Islet of Langerhans (tissue), 1 donor: ENCODE measurements around the gene MEOX1.
"Not testable (repeated sequence)": the region's sequence is repeated elsewhere in the genome, so short reads cannot be mapped to it uniquely, and the experiment has no call there.

Source experiments
- FAIRE-seq: peaks from one replicate; lab custom pipeline; 2011; peaks lifted over from hg19 to GRCh38; lab: Jason Lieb, UNC

MEOX1 gene

DNA sequence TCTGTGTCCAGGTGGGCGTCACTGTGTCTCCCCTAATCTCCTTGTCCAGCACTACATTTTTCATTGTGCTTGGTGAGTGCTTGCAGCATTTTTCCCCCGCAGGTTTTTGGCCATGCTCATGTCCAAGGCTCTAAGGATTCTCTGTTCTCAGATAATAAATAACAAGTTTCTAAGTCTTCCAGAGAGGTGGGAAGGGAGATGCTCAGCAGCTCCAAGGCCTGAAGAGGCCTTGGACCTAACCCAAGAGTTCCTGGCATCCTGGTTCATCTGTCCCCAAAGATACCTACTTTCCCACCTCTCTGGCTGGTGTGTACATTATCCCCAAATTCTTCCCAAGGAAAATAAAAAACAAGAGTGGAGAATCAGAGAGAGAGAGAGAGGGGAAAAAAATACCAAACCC, 45.3 kb downstream of the MEOX1 start:
- no peak for FAIRE-seq

DNA sequence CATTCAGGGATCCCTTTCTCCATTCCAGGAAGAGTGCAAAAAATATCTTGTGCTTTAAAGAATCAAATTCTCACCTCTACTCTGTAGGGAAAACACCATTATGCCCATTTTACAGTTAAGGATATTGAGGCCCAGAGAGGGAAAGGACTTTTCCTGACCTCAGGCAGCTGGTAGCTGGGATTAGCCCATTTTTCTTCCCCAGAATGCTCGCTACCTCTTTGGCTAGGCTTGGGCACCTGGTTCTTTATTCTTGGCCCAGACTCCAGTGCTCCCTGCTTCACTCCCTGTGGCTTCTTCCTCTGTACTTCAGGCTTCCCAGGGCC, 45.7 kb downstream of the MEOX1 start:
- FAIRE-seq, result no peak

DNA sequence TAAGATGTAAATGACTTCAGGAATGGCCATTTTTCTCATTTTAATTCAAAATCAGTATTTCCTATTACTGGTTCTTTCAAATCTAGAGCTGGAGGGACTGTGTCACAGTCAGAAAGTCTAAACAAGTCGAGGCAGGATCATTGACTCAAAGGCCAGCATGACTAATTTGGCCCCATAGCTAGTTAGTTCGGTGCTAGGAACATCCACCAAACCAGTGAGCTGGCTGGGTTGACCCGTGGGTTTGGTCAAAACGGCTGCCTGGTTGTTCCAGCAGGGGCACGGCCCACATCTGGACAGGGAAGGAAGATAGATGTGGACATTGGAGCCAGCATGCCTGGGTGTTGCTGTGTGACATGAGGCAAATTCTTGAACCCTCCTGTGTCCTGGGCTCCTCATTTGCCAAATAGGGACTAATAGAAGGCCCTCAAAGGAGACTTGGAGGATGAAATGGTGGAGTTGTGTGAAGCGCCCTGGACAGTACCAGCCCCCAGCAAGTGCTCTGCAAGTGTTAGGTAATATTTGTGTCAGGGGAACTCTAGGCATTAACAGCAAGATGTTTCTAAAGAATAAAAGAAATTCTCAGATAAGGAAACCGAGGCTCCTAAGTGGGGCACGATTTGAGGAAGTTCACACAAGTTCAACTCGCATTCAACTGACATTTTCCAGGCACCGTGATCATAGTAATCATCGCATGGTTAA, 46.2 kb downstream of the MEOX1 start:
- FAIRE-seq, result no peak

DNA sequence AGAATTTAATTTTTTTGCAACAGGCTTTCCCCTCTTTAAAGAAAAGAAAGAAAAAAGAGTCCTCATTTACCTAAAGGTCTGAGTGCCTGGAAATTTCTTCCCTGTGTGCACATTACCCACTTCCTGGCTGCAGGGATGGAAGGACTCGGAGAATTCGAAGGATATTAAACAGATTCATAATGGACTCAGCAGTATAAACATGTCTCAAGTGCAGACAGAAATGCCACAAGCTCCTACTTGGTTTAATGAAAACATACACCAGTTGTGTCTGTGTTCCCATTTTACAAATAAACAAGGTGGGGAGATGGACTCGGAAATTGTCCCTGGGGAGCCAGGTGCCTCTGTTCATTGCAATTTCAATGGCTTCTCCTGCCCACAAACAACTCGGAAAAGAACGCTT, 47.2 kb downstream of the MEOX1 start:
- FAIRE-seq, result no peak

DNA sequence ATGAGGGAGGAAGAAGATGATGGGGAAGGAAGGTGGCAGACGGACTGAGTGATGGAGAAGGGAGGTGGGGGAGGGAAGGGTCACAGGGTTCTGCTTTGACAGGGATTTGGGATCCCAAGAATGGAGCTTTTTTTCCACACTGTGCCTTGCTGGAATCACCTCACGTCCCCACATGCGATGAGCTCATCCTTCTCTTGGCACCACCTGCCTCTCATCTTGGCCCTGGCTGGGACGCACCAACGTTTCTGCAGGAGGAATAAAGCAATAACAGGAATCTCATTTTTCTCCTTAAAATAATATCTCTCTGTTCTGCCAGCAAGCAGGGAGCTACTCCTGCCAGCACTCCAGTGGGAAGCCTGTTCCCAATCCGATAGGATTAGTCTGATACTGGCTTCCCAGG, 47.8 kb downstream of the MEOX1 start:
- FAIRE-seq, result no peak

DNA sequence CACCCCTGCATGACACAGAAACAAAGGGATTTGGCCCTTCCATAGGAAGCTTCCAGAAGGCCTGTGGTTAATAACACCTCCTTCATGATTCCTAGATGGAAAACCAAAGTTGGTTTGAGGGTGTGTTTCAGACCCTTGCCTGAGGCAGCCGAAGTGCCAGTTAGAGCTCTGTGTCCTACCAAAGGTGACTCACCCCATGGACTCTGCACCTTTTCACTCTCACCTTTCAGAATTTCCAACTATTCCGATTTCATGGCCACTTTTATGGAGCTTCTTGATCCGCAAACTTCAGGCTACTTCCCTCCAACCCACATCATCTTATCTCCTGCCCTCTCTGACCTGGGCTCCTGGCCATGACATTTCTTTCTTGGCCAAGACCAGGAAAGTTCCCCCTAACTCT, 49.2 kb downstream of the MEOX1 start:
- FAIRE-seq, result no peak

DNA sequence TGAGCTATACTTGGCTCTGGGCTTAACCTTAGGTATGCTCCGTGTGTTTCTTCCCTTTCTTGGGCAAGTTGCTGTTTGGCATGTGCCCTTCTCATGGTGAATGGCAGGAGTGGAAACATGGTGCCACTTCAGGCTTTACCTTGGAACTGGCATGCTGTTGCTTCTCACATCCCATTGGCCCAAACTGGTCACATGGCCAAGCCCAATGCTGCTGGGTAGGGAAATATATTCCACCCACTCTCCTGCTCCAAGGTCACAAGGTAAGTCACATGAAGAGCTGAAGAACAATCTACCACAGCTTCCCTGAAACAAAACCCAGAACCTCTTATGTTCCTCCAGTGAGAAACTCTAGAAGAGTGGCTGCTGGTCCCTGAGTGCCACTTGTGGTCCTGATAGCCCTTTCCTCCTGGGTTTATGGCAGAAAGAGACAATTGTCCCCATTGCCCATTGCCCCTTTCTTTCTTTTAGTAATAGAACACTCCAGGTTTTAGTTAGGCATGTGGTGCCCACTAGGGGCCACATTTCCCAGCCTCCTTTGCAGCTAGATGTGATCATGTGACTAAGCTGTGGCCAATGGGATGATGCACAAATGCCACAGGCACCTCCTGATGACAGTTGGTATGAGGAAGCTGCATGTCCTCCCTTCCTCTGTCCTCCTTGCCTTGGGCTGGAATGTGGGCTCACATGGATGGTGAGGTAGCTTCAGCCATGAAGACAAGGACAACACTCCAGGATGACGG, 50.3 kb downstream of the MEOX1 start:
- no peak for FAIRE-seq

DNA sequence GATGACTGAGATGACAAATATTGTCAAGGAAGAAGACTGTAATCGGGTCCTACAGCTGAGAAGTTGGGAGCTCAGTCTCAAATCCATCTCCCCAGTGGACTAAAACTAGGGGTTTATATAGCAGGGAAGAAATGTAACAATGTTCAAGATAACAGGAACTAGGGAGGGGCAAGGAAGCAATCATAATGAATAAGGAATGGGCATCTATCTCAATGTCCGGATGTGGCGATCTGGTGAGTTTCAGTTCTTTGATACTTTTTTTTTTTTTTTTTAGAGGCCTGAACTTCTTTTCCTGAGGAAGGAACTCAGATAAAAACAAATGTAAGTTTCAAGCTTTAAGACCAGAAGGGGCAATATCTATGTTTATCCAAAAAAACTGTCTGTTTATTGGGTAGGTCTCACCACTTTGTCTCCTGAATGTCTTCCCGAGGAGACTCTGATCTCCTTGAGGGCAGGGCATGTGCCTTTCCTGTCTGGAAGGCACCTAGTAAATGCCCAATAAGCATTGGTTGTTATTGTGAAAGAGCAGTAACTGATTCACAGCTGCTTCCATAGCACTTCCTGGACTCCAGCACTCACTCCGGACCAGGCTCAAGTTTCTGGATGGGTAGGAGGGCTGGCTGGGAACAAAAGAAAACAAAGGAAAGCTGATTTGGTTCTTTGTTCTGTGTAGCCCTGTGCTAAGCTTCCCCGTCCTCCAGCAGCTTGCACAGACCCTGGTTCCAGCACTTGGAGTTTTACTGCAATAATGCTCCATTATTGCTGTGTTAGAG, 51.9 kb downstream of the MEOX1 start:
- no peak for FAIRE-seq

DNA sequence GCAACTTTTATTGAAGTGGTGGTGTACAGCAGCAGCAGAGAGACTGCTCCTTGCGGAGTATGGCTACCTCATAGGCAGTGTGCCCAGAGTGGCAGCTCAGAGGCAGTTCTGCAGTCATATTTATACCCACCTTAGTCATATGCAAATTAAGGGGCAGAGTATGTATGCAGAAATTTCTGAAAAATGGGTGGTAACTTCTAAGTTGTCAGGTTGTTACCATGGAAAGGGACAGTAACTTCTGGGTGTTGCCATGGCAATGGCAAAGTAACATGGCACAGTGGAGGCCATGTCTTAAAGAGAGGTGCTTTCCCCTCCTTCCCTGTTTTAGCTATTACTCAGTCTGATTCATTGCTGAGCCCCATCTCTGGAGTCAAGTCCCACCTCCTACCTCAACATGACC, 53.4 kb downstream of the MEOX1 start:
- no peak for FAIRE-seq

DNA sequence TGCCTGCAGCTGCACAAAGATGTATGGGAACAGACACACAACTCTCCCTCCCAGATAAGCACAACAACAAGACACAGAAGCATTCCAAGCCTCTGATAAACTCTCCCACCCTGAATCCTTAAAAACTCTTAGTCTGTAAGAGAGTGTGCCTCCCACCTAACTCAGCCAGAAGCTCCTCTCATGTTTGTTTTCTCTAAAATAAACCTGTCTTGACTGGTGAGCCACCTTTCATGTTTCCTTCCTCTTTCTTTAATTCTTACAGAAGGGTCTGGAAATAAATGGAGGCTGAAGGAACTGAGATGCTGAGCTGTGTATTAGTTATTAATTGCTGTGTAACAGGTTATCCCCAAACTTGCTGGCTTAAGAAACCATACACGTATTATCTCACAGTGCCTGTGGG, 57.2 kb downstream of the MEOX1 start:
- FAIRE-seq, result no peak

DNA sequence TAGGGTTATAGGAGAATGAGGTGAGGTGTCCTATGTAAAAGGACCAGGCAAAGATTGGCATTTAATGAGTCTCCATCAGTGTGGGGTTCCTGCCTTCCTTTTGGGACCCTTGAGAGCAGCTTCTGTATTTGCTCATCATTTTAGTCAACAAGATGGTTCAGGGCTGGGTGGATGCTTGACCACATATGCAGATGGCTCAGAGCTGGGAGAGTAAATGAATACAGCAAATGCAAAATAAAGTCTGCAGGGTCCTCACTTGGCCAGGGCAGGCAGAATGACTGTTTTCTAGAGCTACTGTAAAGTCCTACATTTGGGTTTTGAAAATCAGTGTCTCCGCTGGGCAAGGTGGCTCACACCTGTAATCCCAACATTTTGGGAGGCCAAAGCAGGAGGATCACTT, 58.4 kb downstream of the MEOX1 start:
- FAIRE-seq, result no peak

DNA sequence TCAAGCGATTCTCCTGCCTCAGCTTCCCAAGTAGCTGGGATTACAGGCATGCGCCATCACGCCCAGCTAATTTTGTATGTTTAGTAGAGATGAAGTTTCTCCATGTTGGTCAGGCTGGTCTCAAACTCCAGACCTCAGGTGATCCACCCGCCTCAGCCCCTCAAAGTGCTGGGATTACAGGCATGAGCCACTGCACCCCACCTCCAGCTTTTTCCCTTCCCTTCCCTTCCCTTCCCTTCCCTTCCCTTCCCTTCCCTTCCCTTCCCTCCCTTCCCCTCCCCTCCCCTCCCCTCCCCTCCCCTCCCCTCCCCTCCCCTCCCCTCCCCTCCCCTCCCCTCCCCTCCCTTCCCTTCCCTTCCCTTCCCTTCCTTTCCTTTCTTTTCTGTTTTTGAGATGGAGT, 59.2 kb downstream of the MEOX1 start:
- not testable (repeated sequence) for FAIRE-seq

DNA sequence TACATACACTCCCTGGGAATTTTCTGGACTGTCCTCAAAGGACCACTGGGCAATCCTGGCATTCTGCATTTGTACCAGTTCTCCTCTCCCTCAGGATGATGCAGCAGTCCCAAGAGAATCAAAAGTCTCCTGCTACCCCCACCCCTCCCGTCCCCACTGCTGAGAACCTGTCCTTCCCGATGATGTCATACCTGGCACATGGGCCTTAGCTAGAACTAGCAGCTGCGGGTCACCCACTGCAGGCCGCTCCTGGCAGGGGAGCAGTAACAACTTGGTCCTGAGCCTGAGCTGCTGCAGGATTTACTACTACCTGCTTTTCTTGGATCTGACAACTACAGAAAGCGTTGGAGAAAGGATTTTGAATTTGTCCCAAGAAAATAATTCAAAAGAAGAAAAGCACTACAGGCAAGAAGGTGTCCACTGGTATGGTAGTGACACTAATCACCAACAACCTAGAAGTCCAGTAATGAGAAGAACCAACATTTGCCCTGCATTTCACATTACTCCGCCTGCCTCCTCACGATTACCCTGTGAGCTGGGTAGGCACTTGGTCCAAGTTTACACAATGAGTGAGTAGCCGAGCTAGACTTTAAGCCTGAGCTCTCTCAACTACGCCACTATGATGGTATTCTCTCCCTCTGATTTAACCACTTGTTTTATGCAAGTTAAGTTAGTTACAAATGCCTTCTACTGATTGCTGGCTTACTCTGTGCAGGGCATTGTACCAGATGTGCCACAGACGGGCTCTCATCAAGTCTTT, 60.3 kb downstream of the MEOX1 start:
- no peak for FAIRE-seq

DNA sequence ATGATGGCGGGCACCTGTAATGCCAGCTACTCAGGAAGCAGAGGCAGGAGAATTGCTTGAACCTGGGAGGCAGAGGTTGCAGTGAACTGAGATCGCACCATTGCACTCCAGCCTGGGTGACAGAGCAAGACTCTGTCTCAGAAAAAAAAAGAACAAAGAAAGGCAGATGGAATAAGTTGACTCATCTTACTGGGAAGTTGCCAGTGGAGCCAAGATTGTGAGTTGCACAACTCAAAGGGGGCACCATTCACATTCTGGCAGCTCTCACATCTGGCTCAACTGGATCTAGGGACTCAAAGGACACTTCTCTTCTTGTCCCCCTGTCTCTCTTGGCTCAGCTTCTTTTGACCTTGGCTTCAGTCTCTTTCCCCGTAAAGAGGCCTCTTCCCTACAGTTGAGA, 61.9 kb downstream of the MEOX1 start:
- no peak for FAIRE-seq

DNA sequence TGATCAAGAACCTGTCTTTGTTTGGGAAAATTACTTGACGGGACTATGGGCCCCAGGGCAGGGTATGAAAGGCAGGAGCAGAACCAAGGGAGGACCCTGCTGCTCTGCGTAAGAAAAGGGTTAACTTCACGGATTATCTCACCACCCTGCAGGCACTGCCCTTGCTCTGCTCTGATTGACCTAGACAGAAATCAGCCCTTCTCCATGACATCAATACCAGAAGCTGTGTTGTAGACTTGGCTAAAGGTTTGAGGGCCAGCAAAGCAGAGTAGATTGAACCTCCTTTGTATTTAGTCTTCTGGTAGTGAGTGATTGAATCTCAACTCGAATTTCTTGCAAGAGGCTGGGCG, 62.7 kb downstream of the MEOX1 start:
- no peak for FAIRE-seq

DNA sequence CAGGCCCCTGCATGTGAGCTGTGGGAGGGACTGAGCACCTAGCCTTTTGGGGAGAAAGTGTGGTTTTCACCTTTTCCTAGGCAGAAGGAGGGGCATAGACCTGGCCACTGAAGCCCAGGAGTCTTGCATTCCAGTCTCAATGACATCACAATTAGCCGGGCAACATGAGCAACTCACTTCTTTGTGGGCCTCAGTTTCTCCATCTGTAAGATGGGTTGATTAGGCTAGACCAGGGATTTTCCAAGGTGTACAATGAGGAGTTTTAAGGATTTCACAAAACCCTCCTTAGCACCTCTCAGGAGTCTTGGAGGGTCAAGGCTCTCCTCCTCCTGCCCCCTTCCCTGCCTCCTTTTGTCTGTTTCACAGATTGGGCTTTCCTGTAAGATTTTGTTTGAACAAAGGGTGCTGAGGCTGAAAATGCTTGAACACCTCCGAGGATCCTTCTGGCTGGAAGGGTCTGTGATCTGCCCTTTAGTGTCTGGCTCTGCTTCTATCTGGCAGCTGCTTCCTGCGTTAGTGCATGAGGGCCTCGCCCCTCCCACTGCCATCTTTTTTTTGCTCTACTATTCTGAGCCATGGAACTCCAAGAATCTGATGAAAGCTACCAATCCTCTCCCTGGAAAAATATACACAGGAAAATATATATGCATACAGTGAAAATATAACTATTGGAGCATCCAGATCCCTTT, 63.2 kb downstream of the MEOX1 start:
- no peak for FAIRE-seq

DNA sequence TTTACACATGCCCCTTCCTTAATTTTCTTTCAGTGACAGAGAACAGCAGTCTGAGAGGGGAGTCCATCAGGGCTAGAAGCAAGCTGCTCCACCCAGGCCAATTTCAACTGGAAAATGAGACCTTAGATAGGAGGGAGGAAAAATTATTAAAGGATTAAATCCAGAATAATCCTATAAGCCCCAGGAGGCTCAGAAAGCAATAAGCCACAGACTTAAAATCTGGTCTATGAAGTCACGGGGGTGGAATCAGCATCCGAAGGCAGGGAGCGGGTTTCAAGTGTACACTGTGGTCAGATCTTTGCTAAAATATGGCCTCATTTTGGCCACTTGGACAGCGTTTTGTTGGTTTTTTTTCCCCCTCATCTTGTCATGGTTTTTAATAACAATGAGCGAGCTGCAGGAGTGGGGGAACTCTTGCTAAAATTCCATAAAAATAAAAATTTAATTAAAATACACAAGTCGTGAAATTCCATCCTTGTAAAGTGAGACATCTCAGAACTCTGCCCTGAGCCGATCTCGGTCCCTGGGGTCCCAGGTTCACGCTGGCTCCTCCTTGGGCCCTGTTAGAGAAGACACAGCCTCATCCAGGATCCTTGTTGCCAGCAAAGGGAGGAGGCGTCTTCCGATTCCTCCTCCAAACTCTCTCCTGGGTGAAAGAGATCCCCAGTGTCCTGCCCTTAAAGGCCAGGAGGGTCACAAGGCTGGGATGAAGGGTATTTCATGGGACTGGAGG, 63.9 kb downstream of the MEOX1 start:
- FAIRE-seq, result no peak

DNA sequence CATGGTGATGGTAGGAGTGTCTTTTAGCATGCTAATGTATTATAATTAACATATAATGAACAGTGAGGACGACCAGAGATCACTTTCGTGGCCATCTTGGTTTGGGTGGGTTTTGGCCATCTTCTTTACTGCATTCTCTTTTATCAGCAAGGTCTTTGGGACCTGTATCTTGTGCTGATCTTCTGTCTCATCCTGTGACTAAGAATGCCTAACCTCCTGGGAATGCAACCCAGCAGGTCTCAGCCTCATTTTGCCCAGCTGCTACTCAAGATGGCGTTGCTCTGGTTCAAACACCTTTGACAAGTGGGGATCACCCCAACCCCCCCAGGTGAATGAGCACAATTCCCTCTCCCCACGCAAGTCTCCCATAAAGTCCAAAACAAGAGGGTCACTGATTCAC, 66.3 kb downstream of the MEOX1 start:
- no peak for FAIRE-seq

DNA sequence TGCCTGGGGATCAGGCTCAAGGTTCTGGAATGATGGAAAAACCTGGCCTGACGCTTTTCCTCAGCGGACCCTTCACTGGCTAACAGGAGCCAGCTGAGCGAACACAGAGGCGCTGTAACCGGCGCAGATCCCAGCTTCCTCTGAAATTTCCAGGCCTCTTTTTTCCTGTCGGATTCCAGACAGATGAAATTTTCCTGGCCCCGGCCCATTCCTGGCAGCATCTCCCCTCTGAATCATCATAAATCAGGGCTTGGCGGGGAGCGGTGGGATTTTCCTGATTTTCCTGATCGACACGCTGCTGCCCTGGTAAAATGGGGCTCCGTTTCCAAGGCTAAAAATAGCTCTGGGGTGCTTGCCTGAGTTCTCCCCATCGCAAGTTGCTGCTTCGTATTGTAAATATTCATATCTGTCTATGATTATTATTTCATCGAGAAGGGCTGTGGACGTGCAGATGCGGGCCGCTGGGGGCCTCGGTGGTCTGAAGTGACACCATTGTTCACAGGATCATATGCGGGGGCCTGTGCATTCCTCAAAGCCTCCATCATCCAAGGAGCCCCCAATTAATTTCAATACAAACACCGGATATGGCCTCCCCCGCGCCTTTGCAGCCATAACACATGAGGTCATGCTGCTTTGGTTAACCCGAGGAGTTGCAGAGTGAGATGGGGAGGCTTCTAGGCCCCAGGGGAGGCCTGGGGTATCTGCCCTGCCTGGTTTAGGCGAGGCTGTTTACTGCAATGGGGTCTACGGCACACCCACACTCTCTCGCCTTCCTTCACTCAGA, 69.8 kb downstream of the MEOX1 start:
- no peak for FAIRE-seq

DNA sequence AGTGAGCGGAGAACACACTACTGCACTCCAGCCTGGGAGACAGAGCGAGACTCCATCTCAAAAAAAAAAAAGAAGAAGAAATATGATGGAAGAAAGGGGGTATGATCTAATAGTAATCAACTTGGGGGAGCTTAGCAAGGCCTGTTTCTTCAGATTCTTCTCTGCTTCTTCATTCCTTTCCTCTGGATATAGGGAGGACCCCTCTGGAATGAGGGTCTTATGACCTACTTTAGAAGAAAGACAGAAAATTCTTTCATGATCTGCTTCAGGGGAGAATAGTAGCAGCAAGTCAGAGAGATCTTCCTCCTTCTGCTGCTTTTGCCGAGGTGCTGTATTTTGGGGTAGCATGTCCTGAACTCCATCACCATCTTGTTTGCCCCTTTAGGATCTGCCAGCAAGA, 70.7 kb downstream of the MEOX1 start:
- FAIRE-seq, result no peak
